Muscle of leg (tissue), 11 donors: Measurements from ENCODE around the gene POPDC3. TPM values are rescaled to one million over a fixed set of nuclear protein-coding genes. Genes with fewer than 3 reads are reported as not detected.

Experiments used
- DNase-seq: peaks from one replicate; pipeline ENCODE4 v3.0.0; 2013
- H3K27ac ChIP-seq: one replicate; pipeline ENCODE4 v1.5.1; 2013; ENCODE audit warnings: mild to moderate bottlenecking, low read length, control low read depth
- H3K27me3 ChIP-seq: one replicate; pipeline ENCODE4 v1.6.1; 2013; ENCODE audit warnings: low read length; ENCODE audit not compliant: control insufficient read depth, insufficient read depth
- H3K36me3 ChIP-seq: one replicate; pipeline ENCODE4 v1.6.1; 2013; ENCODE audit warnings: low read length; ENCODE audit not compliant: control insufficient read depth, insufficient read depth
- H3K4me1 ChIP-seq: one replicate; pipeline ENCODE4 v1.6.1; 2013; ENCODE audit warnings: low read length; ENCODE audit not compliant: control insufficient read depth, insufficient read depth
- H3K4me3 ChIP-seq: one replicate; pipeline ENCODE4 v1.5.1; 2013; ENCODE audit warnings: low read length, control low read depth
- H3K9me3 ChIP-seq: replicated peaks from 2 replicates; pipeline ENCODE4 v1.6.1; 2013; ENCODE audit warnings: low read depth, low read length; ENCODE audit not compliant: control insufficient read depth
- WGBS: methylation state at CpG from one replicate; pipeline ENCODE4 v1.1.5; 2013; ENCODE audit warnings: missing lambda C conversion rate; ENCODE audit not compliant: insufficient coverage; 5-methylcytosine and 5-hydroxymethylcytosine counted together
- polyA plus RNA-seq, 8 donors: library from polyadenylated mRNA; unstranded; fragments of 120-200 nt; gene quantifications; one replicate each; pipeline versions ENCODE4 v1.2.1 to v1.2.3, GENCODE V29; 2013; ENCODE audit warnings: inconsistent platforms in 1 of 8, low replicate concordance in 1 of 8; ENCODE audit not compliant: insufficient read length in 8 of 8, insufficient read depth in 1 of 8
- total RNA-seq: library from RNA; stranded (reverse); fragments of 120-200 nt; gene quantifications from one replicate; pipeline ENCODE4 v1.2.4, GENCODE V29; 2013

Gene POPDC3
- total and polyA plus RNA-seq, 9 donors: 48.5 to 72.1 (median 61.0) TPM

DNA sequence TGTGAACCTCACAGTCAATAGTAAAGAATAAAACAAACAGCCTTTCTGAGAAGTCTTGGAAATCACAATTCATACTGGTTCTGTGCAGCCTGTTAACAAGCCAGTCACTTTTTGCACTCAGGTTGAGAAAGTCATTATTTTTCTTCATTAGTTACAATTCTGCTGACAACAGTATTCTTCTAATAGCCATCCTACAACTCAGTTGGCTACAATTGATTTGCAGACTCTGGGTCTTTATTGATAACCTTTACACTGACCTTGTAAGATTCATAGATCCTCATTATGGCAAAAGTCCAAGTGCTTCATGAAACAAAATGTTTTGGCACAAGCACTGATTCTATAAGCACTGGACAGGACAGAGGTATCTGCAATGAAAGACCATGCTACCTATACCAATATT is 34.9 kb upstream of the POPDC3 start:
- no peaks in the 10 kb centered on the region for H3K4me1 ChIP-seq

DNA sequence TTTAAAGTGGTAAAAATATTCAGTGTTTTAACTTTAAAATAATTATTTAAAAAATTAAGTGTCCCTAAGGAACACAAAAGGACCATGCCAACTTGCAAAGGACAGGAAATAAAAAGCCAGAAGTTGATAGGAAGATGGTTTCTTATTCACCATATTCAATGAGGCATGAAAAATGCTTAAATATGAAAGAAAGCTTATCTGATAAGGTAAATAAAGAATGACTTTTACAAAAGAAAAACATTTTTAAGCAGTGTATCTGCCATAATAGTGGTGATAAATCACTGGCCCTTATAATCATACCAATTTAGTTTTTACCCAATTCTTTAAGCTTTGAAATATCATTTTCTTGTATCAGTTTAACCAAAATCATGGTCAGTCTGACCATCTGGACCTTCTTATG is 33.5 kb upstream of the POPDC3 start:
- Histone ChIP-seq H3K4me1 (no peaks in the 10 kb centered on the region), H3K36me3 (no peaks in the 10 kb centered on the region), H3K9me3 (no peaks in the 10 kb centered on the region), H3K4me3 (no peak overlapping the region), H3K27ac (no peak overlapping the region), H3K27me3 (no peaks in the 10 kb centered on the region)
- no peak for DNase-seq

More for the DNA sequence above, 34.9 kb upstream of the POPDC3 start:
- Histone ChIP-seq H3K36me3 (no peaks in the 10 kb centered on the region), H3K9me3 (no peaks in the 10 kb centered on the region), H3K27me3 (no peaks in the 10 kb centered on the region), H3K27ac (no peak overlapping the region), H3K4me3 (no peak overlapping the region)
- no peak for DNase-seq

DNA sequence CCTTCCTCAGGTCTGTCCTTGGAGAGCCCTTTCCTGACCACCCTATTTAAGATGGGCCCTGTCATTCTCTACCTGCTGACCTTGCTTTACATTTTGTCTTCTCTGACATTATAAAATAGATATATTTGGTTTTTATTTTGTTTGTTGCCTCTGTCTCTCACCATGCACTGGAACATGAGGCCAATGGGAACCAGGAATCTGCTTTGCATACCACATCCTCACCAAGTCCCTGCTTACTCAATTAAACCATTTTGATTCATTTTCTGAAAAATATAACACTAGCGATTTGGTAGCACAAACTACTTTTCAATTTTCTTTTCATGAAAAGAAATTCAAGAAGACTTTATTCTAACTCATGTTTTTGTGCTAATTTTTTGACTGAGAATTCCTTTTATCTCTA is 32.8 kb upstream of the POPDC3 start:
- no peak overlapping the region for H3K27ac ChIP-seq
- no peak overlapping the region for H3K4me3 ChIP-seq
- no peaks in the 10 kb centered on the region for H3K36me3 ChIP-seq
- H3K27me3 ChIP-seq: no peaks in the 10 kb centered on the region
- no peaks in the 10 kb centered on the region for H3K9me3 ChIP-seq
- WGBS: no CpG with 5 or more reads among the region's 1 CpG
- DNase-seq: no peak
- no peaks in the 10 kb centered on the region for H3K4me1 ChIP-seq

DNA sequence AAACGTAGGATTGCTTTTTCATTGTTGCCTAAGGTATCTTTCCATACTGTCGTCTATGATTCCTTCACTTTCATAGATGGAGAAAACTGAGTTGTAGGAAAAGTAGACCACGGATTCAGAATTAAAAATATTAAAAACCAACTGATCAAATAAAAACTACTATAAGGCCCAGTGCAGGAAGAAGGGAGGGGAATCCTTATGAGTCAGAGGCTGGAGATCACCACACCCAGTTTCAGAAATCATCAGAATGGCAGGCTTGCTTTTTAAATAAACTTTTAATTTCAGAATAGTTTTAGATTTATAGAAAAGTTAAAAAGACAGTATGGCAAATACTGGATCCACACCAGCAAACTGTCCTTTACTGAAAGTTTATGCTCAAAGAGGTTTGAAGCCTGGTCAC is 32.0 kb upstream of the POPDC3 start:
- no peaks in the 10 kb centered on the region for H3K9me3 ChIP-seq
- WGBS: no CpG with 5 or more reads among the region's 3 CpGs
- DNase-seq: no peak
- H3K36me3 ChIP-seq: no peaks in the 10 kb centered on the region
- no peaks in the 10 kb centered on the region for H3K27me3 ChIP-seq
- H3K27ac ChIP-seq: no peak overlapping the region
- no peaks in the 10 kb centered on the region for H3K4me1 ChIP-seq
- no peak overlapping the region for H3K4me3 ChIP-seq

DNA sequence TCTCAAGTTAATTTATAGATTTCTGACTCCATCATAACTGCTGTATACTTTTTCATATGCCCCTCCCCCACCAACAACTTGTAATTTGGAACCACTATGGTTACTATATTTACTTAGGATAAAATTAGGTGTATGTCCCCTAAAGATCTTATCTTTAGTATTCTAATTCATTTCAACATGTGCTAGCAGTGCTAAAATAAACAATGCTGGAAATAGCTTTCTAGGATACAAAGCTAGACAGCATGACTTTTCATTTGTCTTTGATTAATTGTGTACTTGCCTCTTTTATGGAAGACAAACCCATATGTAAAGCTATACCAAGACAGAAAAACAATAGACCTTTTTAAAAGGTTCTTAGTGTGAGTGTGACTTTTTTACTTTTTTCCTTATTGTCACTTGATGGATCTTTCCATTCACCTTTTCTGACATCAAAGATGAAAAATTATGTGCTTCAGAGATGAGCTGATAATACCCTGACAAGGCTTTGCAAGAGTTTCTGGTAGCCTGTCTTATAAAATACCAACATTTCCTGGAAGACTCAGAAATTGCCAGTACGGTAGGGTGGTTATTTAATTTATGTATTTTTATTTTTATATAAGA is 31.2 kb upstream of the POPDC3 start:
- WGBS: no CpG with 5 or more reads among the region's 1 CpG
- Histone ChIP-seq H3K4me1 (no peaks in the 10 kb centered on the region), H3K27me3 (no peaks in the 10 kb centered on the region), H3K4me3 (no peak overlapping the region), H3K36me3 (no peaks in the 10 kb centered on the region), H3K9me3 (no peaks in the 10 kb centered on the region), H3K27ac (no peak overlapping the region)
- no peak for DNase-seq

GRCh38 chr6:105209950-105210706 is 30.3 kb upstream of the POPDC3 start:
- no peaks in the 10 kb centered on the region for H3K27me3 ChIP-seq
- no peaks in the 10 kb centered on the region for H3K36me3 ChIP-seq
- 83% methylated on average over 2 of the region's 5 CpGs for WGBS
- no peaks in the 10 kb centered on the region for H3K4me1 ChIP-seq
- no peak overlapping the region for H3K4me3 ChIP-seq
- DNase-seq: no peak
- H3K27ac ChIP-seq: no peak overlapping the region
- H3K9me3 ChIP-seq: no peaks in the 10 kb centered on the region

- Histone ChIP-seq H3K27ac (no peak overlapping the region), H3K9me3 (no peaks in the 10 kb centered on the region), H3K4me3 (no peak overlapping the region), H3K36me3 (no peaks in the 10 kb centered on the region), H3K27me3 (no peaks in the 10 kb centered on the region), H3K4me1 (no peaks in the 10 kb centered on the region)
- WGBS: no CpG with 5 or more reads among the region's 6 CpGs
- DNase-seq: no peak
Observed at GRCh38 chr6:105207524-105208269, 27.9 kb upstream of the POPDC3 start.

DNA sequence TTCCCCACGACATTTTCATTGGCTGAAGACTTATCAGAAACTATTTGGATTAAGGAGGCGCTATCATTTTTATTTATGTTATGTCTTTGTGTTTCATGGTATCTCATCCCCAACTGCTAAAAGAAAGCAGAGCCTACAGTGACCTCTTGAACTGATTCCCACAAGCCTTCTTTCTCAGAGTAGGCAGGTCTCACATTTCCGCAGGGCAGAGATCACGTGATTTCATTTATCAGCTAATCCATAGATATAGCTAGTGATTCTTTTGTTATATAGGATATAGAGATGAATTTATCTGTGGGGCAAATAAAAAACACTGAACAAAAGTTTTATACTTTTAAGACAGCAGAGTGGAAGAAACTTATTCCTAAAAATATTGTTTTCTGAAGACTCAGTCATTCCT is 25.0 kb upstream of the POPDC3 start:
- no peaks in the 10 kb centered on the region for H3K27me3 ChIP-seq
- no peaks in the 10 kb centered on the region for H3K36me3 ChIP-seq
- no peak overlapping the region for H3K4me3 ChIP-seq
- no peak overlapping the region for H3K27ac ChIP-seq
- DNase-seq: no peak
- no peaks in the 10 kb centered on the region for H3K9me3 ChIP-seq
- WGBS: no CpG with 5 or more reads among the region's 4 CpGs
- peaks cover 3% of the 10 kb centered on the region for H3K4me1 ChIP-seq

DNA sequence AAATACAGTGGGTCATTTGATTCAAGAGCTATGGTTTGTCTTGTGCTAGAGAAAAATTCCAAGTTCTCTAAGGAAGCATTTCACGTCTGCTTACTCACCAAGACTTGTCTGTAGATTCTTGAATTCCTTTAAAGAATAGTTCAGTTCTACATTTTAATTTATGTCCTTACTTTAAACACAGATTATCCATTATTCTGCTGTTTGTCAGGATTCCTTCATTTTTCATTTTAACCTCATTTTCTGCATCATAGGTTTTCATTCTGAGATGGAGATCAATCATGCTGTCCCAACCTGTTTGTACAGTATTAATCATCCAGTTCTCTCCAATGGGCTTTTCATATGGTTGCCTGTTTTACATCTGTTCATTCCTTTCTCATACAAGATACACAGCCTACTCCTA is 24.5 kb upstream of the POPDC3 start:
- no peaks in the 10 kb centered on the region for H3K27me3 ChIP-seq
- H3K9me3 ChIP-seq: no peaks in the 10 kb centered on the region
- H3K4me3 ChIP-seq: no peak overlapping the region
- H3K27ac ChIP-seq: no peak overlapping the region
- DNase-seq: no peak
- no CpG with 5 or more reads among the region's 1 CpG for whole genome bisulfite sequencing
- H3K36me3 ChIP-seq: no peaks in the 10 kb centered on the region
- H3K4me1 ChIP-seq: peaks cover 5% of the 10 kb centered on the region

GRCh38 chr6:105202486-105202885 is 22.7 kb upstream of the POPDC3 start:
- H3K27ac ChIP-seq: no peak overlapping the region
- no peaks in the 10 kb centered on the region for H3K36me3 ChIP-seq
- H3K4me3 ChIP-seq: no peak overlapping the region
- H3K4me1 ChIP-seq: peaks cover 5% of the 10 kb centered on the region
- no peaks in the 10 kb centered on the region for H3K9me3 ChIP-seq
- H3K27me3 ChIP-seq: no peaks in the 10 kb centered on the region
- DNase-seq: no peak
- WGBS: no CpG with 5 or more reads among the region's 4 CpGs
